Fibroblast of pulmonary artery (primary cell): ENCODE data around the gene PATL2.

Experiments
- DNase-seq: peaks from one replicate; pipeline ENCODE4 v3.0.0-alpha.2; 2010; ENCODE audit warnings: low read depth
- H3K4me3 ChIP-seq: replicated peaks from 2 replicates; pipeline ENCODE4 v1.5.1; 2011; ENCODE audit warnings: low read depth, mild to moderate bottlenecking, control low read depth, low read length, moderate library complexity
- CTCF ChIP-seq: IDR thresholded peaks from 2 replicates; pipeline ENCODE4 v1.5.1; 2011; ENCODE audit warnings: mild to moderate bottlenecking, control low read depth, low read length, inconsistent platforms; ENCODE audit errors: missing control alignments

PATL2 gene

GRCh38 chr15:44662478-44663409 lies 48.4 kb downstream of the PATL2 start:
- TF ChIP-seq CTCF = no peak
- H3K4me3 ChIP-seq = peak overlapping the region; percentile 93
- DNase-seq = peak; percentile 64

DNA sequence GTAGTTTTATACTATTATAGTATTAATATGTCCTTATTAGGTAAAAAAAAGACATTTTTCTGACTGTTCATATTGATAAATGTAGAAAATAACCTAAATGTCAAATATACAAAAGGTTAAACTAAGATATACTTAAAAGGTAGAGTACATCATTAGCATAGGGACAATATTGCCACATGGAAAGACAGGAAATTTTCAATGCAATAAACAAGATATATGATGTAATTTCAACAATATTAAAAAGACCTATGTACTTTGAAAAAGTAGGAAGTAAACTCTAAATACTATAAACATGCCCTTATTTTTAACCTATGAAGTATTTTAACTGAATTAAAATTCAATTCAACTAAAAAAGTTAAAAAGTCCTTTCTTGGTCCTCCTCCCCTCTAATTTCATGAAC lies 49.5 kb downstream of the PATL2 start:
- DNase-seq = no peak
- no peak for TF ChIP-seq CTCF
- H3K4me3 ChIP-seq = no peak overlapping the region

GRCh38 chr15:44659056-44659455 lies 52.1 kb downstream of the PATL2 start:
- no peak for TF ChIP-seq CTCF

GRCh38 chr15:44657378-44657777 lies 53.7 kb downstream of the PATL2 start:
- TF ChIP-seq CTCF = no peak
- H3K4me3 ChIP-seq = no peak overlapping the region
- no peak for DNase-seq

More at GRCh38 chr15:44659056-44659455, 52.1 kb downstream of the PATL2 start:
- H3K4me3 ChIP-seq = no peak overlapping the region
- DNase-seq = no peak

DNA sequence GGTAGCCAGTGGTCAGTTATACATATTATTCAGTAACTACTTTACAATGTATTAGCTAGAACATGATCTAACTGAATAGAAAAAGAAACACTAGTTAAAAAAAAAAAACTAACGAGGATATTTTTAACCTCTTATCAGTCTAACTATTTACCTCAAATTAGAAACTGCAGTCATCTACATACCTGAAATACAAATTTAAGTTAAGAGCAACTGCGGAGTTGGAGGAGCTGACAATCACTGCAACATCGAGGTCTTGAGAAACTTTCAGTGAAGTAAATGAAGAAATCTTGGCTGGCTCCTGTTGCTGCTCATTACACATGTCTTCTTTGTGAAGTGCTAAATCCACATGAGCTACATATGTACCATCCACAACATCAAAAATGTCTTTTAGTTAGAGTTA lies 54.2 kb downstream of the PATL2 start:
- DNase-seq = no peak
- H3K4me3 ChIP-seq = no peak overlapping the region
- TF ChIP-seq CTCF = no peak

DNA sequence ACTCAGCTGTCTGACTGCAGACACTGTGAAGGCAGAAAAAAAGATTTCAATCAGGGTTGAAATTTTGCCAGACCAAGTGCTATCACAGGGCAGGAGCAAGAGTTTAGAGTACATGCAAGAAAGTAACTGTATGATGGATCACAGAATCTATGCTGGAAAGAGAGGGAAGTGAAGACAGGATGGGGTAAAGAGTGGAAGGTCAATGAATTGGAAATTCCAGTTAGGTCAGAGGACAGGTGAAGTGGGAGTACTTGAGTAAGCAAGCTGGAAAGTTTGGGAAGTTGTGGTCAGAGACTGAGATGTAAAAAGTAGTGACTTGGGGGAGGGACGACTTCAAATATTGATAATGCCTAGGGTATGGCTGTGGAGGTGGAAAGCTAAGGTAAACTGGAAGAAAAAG lies 54.8 kb downstream of the PATL2 start:
- no peak for TF ChIP-seq CTCF
- H3K4me3 ChIP-seq = no peak overlapping the region
- DNase-seq = no peak

- H3K4me3 ChIP-seq = no peak overlapping the region
- TF ChIP-seq CTCF = no peak
- no peak for DNase-seq
Observed at GRCh38 chr15:44654858-44655257, 56.3 kb downstream of the PATL2 start.
